Endometrium (tissue), 2 donors: Measurements from ENCODE around the gene SMURF2.
"Not testable (repeated sequence)": the region's sequence is repeated elsewhere in the genome, so short reads cannot be mapped to it uniquely, and the experiment has no call there.

Experiments used
- FAIRE-seq: peaks from 2 replicates; lab custom pipeline; 2012; peaks lifted over from hg19 to GRCh38; lab: Jason Lieb, UNC
- donor health status: control.
- donor health status: control.

Gene SMURF2

DNA sequence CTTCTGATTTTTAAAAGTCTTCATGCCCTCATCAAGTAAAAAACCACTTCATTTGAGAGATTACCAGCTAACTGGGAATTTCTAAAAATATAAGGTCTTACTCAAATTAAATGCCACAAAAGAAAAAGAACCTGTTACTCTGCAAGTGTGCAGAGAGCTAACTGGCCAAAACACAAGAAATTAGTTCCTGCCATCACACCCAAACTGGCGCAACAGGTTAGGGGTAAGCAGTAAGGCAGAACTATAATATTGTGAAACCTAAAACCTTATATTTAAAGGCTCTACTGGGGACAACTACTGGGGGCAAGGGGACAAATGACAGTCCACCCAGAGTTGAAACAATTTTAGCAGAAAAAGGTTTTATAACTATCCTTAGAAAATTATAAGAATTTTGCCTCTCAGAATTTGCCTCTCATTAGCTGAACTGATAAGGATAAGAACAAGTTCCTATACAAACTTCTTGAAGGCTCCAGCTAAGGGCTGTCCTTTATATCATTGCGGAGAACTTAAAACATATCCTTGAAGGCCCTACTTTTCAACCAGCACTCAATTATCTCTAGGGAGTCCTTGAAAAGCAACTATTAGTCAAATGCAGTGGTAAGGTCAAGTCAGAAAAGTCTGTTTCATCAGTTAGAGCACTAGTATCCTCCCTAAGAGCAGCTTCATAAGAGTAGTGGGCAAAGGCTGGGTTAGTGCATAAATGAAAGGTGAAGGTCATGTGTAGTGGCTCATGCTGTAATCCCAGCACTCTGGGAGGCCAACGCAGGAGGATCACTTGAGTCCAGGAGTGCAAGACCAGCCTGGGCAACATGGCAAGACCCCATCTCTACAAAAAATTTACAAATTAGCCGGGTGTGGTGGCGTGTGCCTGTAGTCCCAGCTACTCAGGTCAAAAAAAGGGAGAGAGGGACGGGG, 31.5 kb downstream of the SMURF2 start:
- no peak for FAIRE-seq

DNA sequence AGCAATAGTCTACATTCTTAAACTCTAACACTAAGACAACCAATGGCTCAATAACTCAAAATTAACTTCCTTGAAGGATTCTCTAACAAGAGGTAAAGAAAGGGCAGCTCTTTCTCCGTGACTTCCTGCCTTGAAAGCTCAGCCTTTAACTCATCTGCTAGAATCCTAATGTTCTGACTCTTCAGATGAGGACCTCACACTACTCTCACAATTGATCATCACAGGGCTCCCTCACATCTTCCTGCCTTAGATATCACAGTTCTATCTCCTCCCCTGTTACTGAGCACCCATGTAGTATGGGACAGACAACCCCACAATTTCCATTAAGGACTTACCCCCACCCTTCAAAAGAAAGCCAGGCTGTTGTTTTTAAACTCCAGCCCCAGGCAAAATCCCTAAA, 33.5 kb downstream of the SMURF2 start:
- no peak for FAIRE-seq

DNA sequence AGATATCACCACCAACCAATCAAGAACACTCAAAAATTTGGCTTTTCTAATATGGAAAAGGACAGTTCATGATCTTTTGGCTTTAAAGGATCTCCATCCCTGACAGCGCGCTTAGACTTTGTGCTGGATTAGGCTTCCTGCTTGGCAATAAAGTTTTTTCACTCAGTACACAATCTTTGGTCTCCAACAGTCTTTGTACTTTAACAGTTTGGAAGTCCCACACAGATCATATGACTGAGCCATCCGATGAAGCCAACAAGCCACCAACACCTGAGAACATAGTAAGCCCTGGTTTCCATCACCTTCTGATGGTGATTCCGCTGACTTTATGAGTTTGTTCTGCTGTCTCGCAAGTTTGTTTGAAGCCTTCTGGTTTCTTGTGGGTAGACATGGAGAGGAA, 34.3 kb downstream of the SMURF2 start:
- FAIRE-seq: no peak

DNA sequence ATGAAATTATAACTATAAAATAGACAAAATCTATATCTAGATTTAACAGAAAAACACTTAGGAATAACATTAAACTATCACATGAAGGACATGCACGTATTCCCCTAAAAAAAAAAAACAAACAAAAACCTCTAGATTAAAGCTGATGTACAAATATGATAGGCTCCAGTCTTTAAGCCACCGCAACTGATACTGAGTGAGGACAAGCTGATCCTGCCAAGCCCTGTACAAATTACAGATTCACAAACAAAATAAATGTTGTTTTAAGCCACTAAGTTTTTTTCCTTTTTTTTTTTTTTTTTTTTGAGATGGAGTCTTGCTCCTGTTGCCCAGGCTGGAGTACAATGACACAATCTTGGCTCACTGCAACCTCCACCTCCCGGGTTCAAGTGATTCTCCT, 35.3 kb downstream of the SMURF2 start:
- FAIRE-seq: no peak

- FAIRE-seq: no peak
These were observed 36.6 kb downstream of the SMURF2 start for GRCh38 chr17:64625541-64625940.

DNA sequence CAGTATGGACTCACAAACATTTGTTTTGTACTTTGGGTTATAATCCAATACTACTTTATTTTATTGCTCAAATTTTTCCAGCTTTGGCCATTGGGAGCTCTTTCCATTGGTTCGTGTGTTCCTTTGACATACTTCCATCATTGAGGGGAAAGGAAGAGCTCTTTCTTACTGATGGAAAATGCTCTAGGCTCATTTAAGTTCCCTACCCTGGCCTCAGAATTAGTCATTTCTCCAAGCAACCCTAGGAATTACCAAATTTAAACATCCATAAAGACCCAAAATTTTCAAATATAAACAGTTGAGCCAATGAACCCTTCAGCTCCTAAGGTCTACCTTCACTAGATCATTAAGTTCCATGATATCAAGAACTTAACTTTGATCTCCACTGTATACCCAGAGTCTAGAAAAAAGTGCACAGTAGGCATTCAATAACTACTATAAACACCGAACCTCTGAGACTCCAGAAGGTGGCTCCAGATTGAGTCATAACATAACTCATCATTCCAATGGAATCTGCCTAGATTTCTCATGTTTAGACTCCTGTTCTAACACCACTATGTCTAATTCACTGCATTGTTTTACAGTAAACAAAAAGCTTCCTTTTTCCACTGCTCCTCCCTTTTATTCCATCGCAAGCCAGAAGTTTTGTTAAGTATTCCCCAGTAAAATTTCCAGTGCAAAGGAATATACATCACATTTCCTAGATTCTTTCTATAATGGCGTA, 39.0 kb downstream of the SMURF2 start:
- no peak for FAIRE-seq

- peak; percentile 29 for FAIRE-seq
These were observed 40.3 kb downstream of the SMURF2 start for GRCh38 chr17:64621772-64622171.

DNA sequence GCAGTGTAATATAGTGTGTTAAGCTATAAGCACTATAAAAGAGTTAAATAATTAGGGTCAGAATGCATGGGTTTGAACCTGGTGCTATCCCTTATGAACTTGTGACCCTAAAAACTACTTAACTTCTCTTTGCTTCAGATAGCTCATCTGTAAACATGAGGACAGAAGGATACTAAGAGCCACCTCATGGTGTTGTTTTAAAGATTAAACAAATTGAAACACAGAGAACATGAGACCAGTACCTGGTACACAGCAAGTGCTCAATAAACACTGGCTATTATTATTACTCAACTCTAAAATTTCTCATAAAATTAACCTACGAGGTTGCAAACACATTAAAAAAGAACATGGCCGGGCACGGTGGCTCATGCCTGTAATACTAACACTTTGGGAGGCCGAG, 43.3 kb downstream of the SMURF2 start:
- no peak for FAIRE-seq

DNA sequence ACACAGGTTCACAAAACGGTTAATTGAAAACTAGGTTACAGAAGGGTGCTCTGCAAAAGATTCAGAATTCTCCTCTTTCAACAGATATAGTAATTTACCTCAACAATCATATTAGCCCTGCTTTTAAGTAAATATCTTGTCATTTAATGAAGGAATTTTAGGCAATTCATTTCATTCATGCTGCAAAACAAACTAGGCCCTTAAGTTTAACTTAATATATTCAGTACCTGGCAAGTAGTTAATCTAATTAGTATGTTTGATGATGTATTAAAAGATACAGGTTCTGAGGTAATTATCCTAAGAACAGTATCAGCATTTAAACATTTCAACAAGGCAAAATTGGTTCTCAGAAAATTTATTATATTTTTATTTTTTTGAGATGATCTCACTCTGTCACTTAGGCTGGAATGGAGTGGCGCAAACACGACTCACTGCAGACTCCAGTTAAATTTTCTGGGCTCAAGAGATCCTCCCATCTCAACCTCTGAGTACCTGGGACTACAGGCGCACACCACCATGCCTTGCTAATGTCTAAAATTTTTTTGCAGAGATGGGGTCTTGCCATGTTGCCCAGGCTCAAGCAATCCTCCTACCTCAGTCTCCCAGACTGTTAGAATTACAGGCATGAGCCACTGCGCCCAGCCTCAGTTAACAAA, 44.9 kb downstream of the SMURF2 start:
- FAIRE-seq: no peak

DNA sequence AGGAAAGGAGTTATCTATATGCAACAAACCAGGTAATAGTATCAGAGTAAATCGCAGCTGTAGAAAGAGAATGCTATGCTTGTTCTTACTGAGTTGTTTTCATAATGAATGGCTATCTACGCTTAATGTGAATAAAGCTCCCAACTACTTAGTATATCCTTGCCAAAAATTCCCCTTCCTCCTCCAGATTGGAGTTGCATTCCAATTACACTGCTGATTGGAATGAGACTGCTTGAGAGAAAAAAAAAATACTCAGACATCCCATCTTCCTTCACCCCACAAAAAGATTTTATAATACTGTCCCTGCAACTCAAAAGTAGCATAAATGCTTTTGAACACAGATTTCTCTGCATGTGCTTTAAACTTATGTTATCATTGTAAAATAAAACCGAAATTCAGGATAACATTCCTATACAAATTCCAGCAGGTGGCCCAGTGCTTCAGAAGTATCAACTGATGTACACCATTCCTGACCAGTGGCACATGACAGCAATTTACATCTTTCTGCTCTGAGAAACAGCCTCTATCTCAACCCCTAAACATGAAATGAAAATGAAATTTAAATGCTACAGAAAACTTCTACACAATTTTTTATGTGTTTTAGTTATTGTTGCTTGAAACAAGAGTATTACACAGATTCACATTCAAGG, 47.0 kb downstream of the SMURF2 start:
- FAIRE-seq: peak; percentile 4

DNA sequence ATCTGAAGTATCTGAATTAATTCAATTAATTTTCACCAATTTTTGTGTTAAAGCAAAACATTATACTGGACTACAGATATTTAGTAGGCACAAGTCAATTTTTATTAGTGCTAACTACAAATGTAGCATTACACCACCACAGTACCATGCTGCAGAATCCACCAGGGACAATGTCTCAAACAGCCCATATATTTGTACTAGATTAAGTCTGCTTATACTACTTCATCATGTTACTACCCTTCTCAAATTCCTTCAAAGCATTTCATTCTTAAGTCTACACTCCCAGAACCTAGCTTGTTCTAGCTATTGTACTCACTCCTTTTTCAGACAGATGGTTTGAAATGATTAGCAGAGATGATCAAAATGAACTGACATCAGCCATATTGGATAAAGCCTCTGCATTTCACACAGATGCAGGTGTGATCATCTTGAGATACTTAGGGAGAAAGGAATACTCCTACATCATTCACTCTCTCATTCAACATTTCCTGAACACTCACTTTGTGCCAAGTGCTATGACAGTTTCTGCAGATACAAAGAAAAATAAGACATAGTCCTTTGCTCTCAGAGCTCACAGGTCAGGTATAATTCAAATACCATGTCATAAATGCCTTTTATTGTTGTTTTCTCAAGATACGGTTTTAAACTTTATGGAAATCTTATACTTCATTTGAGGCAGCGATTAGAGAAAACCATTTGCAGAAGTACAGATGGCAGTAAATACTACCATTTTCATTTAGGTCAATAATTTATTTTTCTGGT, 47.7 kb downstream of the SMURF2 start:
- FAIRE-seq: no peak

GRCh38 chr17:64611369-64611768, 50.7 kb downstream of the SMURF2 start:
- FAIRE-seq: no peak

- not testable (repeated sequence) for FAIRE-seq
These were observed 51.9 kb downstream of the SMURF2 start for GRCh38 chr17:64610244-64610643.

DNA sequence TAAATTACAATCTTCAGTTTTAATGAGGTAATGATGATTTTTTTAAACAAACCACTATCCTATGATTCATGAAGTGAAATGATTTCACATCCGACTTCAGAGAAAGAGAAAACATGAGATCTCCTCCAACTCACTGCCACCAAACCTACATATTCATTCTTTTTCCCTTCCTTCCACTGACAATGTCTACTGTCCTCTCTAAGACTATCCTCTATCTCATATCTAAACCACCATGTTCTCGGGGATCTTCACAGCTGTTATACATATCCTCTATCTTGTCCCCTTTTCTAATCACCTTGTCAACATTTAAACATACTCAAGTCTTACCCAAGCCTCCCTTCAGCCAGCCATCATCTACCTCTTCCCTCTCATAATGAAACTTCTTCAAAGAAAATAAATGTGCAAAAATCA, 53.5 kb downstream of the SMURF2 start:
- no peak for FAIRE-seq

GRCh38 chr17:64607862-64608565, 54.1 kb downstream of the SMURF2 start:
- FAIRE-seq: peak; percentile 78

GRCh38 chr17:64604532-64604931, 57.6 kb downstream of the SMURF2 start:
- FAIRE-seq: not testable (repeated sequence)

DNA sequence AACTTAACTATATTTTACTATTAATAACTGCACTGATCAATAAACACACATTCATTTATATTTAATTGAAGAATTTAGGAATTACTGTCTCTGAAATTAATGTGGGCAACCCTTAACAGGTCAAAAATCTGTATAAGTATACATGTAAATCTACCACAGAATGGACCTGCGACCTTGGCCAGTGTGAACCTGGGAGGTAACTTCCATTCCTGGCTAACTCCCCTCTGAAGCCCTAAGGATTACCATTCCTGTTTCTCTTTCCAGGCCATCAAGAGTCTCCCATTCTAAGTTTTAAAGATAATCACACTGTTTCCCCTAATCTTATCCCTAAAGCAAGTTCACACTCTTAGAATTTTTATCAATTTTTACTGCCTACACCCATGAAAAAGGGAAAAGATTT, 58.1 kb downstream of the SMURF2 start:
- FAIRE-seq: no peak

GRCh38 chr17:64599827-64600226, 62.3 kb downstream of the SMURF2 start:
- FAIRE-seq: no peak

DNA sequence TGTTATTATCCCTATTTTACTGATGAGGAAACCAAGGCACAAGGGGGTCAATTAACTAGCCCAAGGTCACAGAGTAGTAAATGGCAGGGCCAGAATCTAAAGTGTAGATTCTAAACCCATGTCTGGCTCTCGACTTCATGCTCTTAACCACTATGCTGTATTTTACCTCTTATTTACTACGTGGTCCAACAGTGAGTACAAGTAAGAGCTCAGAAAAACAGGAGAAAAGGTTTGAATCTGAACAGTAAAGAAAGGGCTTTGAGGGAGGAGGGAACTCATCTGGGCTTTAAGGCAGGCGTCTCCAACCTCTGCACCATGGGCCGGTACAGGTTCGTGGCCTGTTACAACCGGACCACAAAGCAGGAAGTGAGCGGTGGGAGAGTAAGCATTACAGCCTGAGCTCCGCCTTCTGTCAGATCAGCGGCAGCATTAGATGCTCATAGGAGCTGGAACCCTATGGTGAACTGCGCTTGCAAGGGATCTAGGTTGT, 62.9 kb downstream of the SMURF2 start:
- no peak for FAIRE-seq

GRCh38 chr17:64598672-64599071, 63.4 kb downstream of the SMURF2 start:
- FAIRE-seq: no peak

GRCh38 chr17:64596988-64597387, 65.1 kb downstream of the SMURF2 start:
- FAIRE-seq: no peak
